Gastroesophageal sphincter (tissue), 4 donors: ENCODE results near the gene TUBGCP3. TPM values are rescaled to one million over a fixed set of nuclear protein-coding genes. Genes with fewer than 3 reads are reported as not detected.
A peak's percentile ranks its signal among the peaks of the same experiment; 100 is the strongest.

Experiments used
- ATAC-seq: fragments of 150-250 bp; one replicate; pipeline ENCODE4 v1.9.1; 2016; ENCODE audit warnings: mild to moderate bottlenecking, moderate library complexity
- H3K27ac ChIP-seq, 4 donors: fragments of 200-600 bp; sonication (generic) in 3 of 4; 1 replicate in 3 of 4; 2 replicates in 1 of 4; pipeline ENCODE4 v1.5.1; 2016 to 2019
- H3K27me3 ChIP-seq: fragments of 200-600 bp; sonication (generic); one replicate; pipeline ENCODE4 v1.5.1; 2019
- H3K36me3 ChIP-seq, 2 donors: fragments of 200-600 bp; sonication (generic); one replicate each; pipeline ENCODE4 v1.5.1; 2019; ENCODE audit warnings: control low read depth in 1 of 2
- H3K4me1 ChIP-seq, 3 donors: fragments of 200-600 bp; sonication (generic); 1 replicate in 2 of 3; 2 replicates in 1 of 3; pipeline ENCODE4 v1.5.1; 2016 to 2019; ENCODE audit warnings: control low read depth in 2 of 3
- H3K4me3 ChIP-seq, 2 donors: fragments of 200-600 bp; sonication (generic); one replicate each; pipeline ENCODE4 v1.5.1; 2019; ENCODE audit warnings: mild to moderate bottlenecking in 1 of 2, moderate library complexity in 1 of 2
- H3K9me3 ChIP-seq, 3 donors: fragments of 200-600 bp; sonication (generic); one replicate each; pipeline ENCODE4 v1.5.1; 2017 to 2019; ENCODE audit warnings: control low read depth in 2 of 3
- EP300 ChIP-seq: sonication (generic); formaldehyde crosslinking; IDR thresholded peaks from one replicate; pipeline ENCODE4 v1.6.1; 2017; ENCODE audit warnings: antibody characterized with exemption, mild to moderate bottlenecking
- POLR2A ChIP-seq, 2 donors: fragments of 450-650 bp; IDR thresholded peaks; one replicate each; pipeline ENCODE4 v1.6.1; 2017; ENCODE audit warnings: antibody characterized with exemption in 2 of 2, mild to moderate bottlenecking in 2 of 2, moderate library complexity in 1 of 2
- POLR2AphosphoS5 ChIP-seq: sonication (generic); formaldehyde crosslinking; IDR thresholded peaks from one replicate; pipeline ENCODE4 v1.6.1; 2017; ENCODE audit warnings: antibody characterized with exemption
- WGBS, 2 donors: methylation state at CpG; one replicate each; pipeline ENCODE4 v1.1.5; 2018; ENCODE audit warnings: low coverage in 1 of 2; 5-methylcytosine and 5-hydroxymethylcytosine counted together
- total RNA-seq, 4 donors: library from RNA; depleted of rRNA; stranded (reverse); fragments of >200 nt; gene quantifications; one replicate each; pipeline ENCODE4 v1.1.0, GENCODE V29; 2016
- TF ChIP-seq, protein P1 (sequence below), 4 experiments: fragments of 200-600 bp in 2 of 4; fragments of 450-650 bp in 2 of 4; sonication (generic) in 1 of 4; IDR thresholded peaks; one replicate each; pipeline ENCODE4 v1.5.1; 2017 to 2019; ENCODE audit warnings: antibody characterized with exemption in 4 of 4, mild to moderate bottlenecking in 2 of 4, moderate library complexity in 2 of 4

TUBGCP3 gene
- total RNA-seq, 4 donors from 2014 or later = 25.6 to 37.8 (median 28.9) TPM

GRCh38 chr13:112443995-112444311 lies 144.0 kb downstream of the TUBGCP3 start:
- TF ChIP-seq, protein P1, sequence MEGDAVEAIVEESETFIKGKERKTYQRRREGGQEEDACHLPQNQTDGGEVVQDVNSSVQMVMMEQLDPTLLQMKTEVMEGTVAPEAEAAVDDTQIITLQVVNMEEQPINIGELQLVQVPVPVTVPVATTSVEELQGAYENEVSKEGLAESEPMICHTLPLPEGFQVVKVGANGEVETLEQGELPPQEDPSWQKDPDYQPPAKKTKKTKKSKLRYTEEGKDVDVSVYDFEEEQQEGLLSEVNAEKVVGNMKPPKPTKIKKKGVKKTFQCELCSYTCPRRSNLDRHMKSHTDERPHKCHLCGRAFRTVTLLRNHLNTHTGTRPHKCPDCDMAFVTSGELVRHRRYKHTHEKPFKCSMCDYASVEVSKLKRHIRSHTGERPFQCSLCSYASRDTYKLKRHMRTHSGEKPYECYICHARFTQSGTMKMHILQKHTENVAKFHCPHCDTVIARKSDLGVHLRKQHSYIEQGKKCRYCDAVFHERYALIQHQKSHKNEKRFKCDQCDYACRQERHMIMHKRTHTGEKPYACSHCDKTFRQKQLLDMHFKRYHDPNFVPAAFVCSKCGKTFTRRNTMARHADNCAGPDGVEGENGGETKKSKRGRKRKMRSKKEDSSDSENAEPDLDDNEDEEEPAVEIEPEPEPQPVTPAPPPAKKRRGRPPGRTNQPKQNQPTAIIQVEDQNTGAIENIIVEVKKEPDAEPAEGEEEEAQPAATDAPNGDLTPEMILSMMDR (IDR thresholded peaks at IDR 0.05) = peak in 3 of 4 experiments; percentile 68 to 88 (median 79)
- no peak for TF ChIP-seq POLR2A (IDR thresholded peaks at IDR 0.05)
- Histone ChIP-seq H3K27ac (no peak overlapping the region), H3K4me1 (peaks cover 0 to 10% (median 3%) of the 10 kb centered on the region in 3 donors), H3K9me3 (no peaks in the 10 kb centered on the region), H3K27me3 (peaks cover 98% of the 10 kb centered on the region), H3K36me3 (no peaks in the 10 kb centered on the region), H3K4me3 (no peak overlapping the region)
- ATAC-seq = peak; percentile 54
- WGBS, 2 donors = 0% methylated on average over 2 of the region's 10 CpGs; no CpG with 5 or more reads in 1 of the 2 donors

DNA sequence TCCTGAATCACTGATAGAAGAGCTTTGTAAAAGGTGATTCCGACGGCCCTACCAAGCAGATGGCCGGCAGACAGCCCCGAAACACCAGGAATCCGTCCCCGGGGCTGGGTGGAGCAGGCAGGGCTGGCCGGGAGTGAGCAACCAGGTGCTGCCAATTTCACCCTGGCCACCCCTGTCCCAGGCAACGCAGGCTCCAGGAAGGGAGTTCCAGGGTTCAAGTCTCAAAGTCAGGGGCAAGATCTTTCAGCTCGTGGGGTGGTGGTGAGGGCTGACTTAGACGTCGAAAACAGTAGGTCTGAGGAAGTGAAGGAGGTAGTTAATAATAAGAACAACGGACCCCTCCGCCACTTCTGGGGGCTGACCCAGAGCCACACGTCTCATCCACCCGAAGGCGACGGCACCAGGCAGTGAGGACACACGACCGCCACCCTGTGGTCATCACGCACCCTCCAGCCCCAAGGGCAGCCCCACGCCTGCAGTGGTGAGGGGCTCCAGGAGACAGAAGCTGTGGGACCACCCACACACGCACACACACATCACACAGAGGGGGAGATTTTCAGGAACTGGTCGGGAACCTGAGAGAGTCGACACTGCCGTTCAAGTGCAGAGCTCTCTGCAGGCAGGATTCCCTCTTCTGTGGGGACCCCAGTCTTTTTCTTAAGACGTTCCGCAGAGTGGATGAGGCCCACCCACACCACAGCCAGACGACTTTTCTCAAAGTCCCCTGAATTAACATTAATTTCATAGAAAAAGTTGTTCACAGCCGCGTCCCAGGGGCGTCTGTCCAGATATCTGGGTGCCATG lies 144.6 kb downstream of the TUBGCP3 start:
- TF ChIP-seq, protein P1 (IDR thresholded peaks at IDR 0.05) = no peak

DNA sequence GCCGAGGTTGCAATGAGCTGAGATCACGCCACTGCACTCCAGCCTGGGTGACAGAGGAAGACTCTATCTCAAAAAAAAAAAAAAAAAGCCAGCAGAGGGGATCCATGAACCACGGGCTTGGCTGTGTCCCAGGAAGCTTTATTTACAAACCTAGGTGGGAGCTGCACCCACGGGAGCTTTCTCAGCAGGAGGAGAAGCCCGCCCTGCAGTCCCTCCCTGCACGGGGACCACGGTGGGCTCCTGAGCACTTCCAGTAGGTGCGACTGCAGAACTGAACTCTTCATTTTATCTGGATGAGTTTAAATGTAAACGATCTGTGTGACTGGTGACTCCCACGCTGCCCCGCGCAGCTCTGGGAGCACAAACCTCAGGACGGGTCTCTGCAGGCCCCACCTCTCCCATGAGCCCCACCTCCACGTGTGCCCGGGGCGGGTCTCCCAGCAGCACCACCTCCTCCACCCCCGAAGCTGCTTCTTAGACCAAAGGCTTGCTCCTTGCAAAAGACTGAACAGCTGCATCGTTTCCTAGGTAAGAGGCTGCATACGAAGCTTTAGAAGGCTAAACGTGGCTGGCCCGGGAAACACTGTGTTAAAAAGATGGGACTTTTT lies 145.4 kb downstream of the TUBGCP3 start:
- Histone ChIP-seq H3K4me1 (peaks cover 0 to 10% (median 3%) of the 10 kb centered on the region in 3 donors), H3K27ac (no peak overlapping the region), H3K9me3 (peaks cover 0 to 4% (median 0%) of the 10 kb centered on the region in 3 donors), H3K27me3 (peaks cover 89% of the 10 kb centered on the region), H3K4me3 (no peak overlapping the region), H3K36me3 (no peaks in the 10 kb centered on the region)
- no peak for TF ChIP-seq POLR2AphosphoS5
- no peak for ATAC-seq
- 11 to 34% methylated on average over 3 to 6 of the region's 21 CpGs for WGBS, 2 donors

More for the DNA sequence above, 144.6 kb downstream of the TUBGCP3 start:
- peaks cover 0 to 10% (median 3%) of the 10 kb centered on the region in 3 donors for H3K4me1 ChIP-seq
- no peak for ATAC-seq
- H3K27me3 ChIP-seq = peaks cover 96% of the 10 kb centered on the region
- H3K27ac ChIP-seq = no peak overlapping the region
- peaks cover 0 to 4% (median 0%) of the 10 kb centered on the region in 3 donors for H3K9me3 ChIP-seq
- H3K4me3 ChIP-seq = no peak overlapping the region
- 10 to 24% methylated on average over 9 to 11 of the region's 31 CpGs for WGBS, 2 donors
- no peaks in the 10 kb centered on the region for H3K36me3 ChIP-seq

- Histone ChIP-seq H3K27me3 (peaks cover 81% of the 10 kb centered on the region), H3K4me3 (no peak overlapping the region), H3K4me1 (peaks cover 0 to 10% (median 3%) of the 10 kb centered on the region in 3 donors), H3K9me3 (peaks cover 0 to 4% (median 0%) of the 10 kb centered on the region in 3 donors), H3K27ac (no peak overlapping the region), H3K36me3 (no peaks in the 10 kb centered on the region)
- no peak for ATAC-seq
- WGBS, 2 donors = 53 to 80% methylated on average over 2 of the region's 19 CpGs
- TF ChIP-seq EP300 (no peak), POLR2A (IDR thresholded peaks at IDR 0.05) (no peak), POLR2AphosphoS5 (no peak)
- TF ChIP-seq, protein P1 (IDR thresholded peaks at IDR 0.05) = no peak
Measured at GRCh38 chr13:112441779-112442310, 146.1 kb downstream of the TUBGCP3 start.

- H3K36me3 ChIP-seq = no peaks in the 10 kb centered on the region
- WGBS, 2 donors = 68 to 93% methylated on average over 3 to 5 of the region's 17 CpGs
- peaks cover 0 to 4% (median 0%) of the 10 kb centered on the region in 3 donors for H3K9me3 ChIP-seq
- no peak for ATAC-seq
- peaks cover 75% of the 10 kb centered on the region for H3K27me3 ChIP-seq
- TF ChIP-seq POLR2AphosphoS5 (no peak), EP300 (no peak), POLR2A (IDR thresholded peaks at IDR 0.05) (no peak)
- TF ChIP-seq, protein P1 (IDR thresholded peaks at IDR 0.05) = no peak
- H3K4me1 ChIP-seq = peaks cover 0 to 10% (median 3%) of the 10 kb centered on the region in 3 donors
- H3K4me3 ChIP-seq = no peak overlapping the region
- no peak overlapping the region for H3K27ac ChIP-seq
Measured at GRCh38 chr13:112441226-112441625, 146.7 kb downstream of the TUBGCP3 start.
